Measurements from ENCODE around the gene RDH14. TPM values are rescaled to one million over a fixed set of nuclear protein-coding genes. Genes with fewer than 3 reads are reported as not detected.

RDH14 gene
- total RNA-seq, 2 donors from 2014 or later, result 25.7 to 40.8 TPM

Other genes with a start within 250 kb of the RDH14 start
- gene NT5C1B, start 28.9 kb upstream of the RDH14 start, total RNA-seq, result not detected

All from thoracic aorta (tissue), 2 donors.